Measurements from ENCODE around the gene POU2F2. TPM values are rescaled to one million over a fixed set of nuclear protein-coding genes. Genes with fewer than 3 reads are reported as not detected.

Gene POU2F2
- total RNA-seq, 1 experiment from 2014 or later, result 61.9 TPM

DNA sequence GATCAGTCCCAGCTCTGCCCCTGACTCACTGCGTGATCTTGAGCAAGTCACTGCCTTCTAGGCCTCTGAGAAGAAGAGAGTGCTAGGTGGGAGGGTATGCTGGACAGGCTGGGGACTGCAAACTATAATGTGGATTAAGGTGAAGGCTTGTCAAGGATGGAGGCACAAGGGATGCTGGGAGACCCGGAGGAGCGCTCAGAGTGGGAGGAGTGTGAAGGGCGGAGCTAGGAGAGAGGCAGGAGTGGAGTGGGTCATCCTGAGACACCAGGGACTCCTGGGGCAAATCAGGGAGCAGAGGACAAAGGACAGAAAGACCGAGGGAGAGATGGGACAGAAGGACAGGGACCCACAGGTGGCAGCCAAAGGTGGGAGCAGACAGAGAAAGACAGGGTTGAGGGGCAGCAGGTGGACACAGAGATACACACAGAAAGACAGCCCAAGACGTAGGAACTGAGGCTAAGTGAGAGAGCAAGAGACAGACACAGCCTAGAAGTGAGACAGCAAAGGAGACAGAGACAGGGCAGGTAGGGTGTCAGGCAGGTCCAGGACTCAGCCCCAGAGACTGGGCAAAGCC is 64.8 kb downstream of the POU2F2 start:
- H3K4me2 ChIP-seq (ENCODE audit: low read depth, low read length, poor library complexity, severe bottlenecking), result no peak overlapping the region
- no peak overlapping the region for H2AFZ ChIP-seq (ENCODE audit: low read length)
- H4K20me1 ChIP-seq (ENCODE audit: insufficient read depth, low read depth, low read length), result no peaks in the 10 kb centered on the region
- no peak for DNase-seq
- H3K9me2 ChIP-seq (replicated peaks; ENCODE audit: insufficient read depth, low read length), result no peaks in the 10 kb centered on the region
- H3K4me1 ChIP-seq (ENCODE audit: low read length), result no peaks in the 10 kb centered on the region
- no peaks in the 10 kb centered on the region for H3K36me3 ChIP-seq (ENCODE audit: insufficient read depth, low read length)
- H3K79me2 ChIP-seq (ENCODE audit: low read length), result no peaks in the 10 kb centered on the region
- H3K27ac ChIP-seq (ENCODE audit: low read length), result no peak overlapping the region
- no peaks in the 10 kb centered on the region for H3K9me3 ChIP-seq (ENCODE audit: low read length)
- H3K4me3 ChIP-seq (ENCODE audit: low read length), result no peak overlapping the region
- no peak overlapping the region for H3K9ac ChIP-seq (ENCODE audit: low read length)
- H3K27me3 ChIP-seq (ENCODE audit: low read length), result no peaks in the 10 kb centered on the region

DNA sequence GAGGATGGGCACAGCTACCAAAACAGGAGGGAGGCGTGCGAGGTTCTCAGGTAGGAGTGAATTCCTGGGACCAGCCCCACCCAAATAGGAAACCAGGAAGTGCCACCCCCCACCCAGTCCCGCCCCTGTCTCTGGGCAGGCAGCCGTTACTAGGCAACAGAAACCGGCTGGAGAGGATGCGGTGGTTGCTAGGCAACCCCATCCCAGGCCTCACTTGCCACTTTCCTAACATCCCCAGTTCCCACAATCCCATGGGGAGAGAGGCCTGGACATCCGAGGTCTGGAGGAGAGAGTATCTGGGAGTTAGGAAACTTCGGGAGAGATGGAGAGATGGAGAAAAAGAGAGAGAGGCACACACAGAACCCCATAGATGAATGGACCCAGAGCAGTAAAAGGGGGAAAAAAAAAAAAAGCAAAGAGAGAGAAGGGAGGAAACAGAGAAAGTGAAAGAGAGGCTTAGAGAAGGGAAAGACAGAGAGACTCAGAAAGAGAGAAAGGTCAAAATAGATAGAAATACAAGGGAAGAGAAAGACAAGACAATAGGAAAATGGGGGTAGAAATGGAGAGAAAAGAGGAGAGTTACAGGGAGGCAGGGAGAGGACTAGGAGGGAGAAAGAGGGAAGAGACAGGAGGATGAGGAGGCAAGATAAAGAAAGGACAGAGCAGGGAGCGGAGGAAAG is 66.0 kb downstream of the POU2F2 start:
- Histone ChIP-seq H3K27me3 (ENCODE audit: low read length) (no peaks in the 10 kb centered on the region), H3K36me3 (ENCODE audit: insufficient read depth, low read length) (no peaks in the 10 kb centered on the region), H3K4me2 (ENCODE audit: low read depth, low read length, poor library complexity, severe bottlenecking) (no peak overlapping the region), H3K4me3 (ENCODE audit: low read length) (no peak overlapping the region), H4K20me1 (ENCODE audit: insufficient read depth, low read depth, low read length) (no peaks in the 10 kb centered on the region), H3K79me2 (ENCODE audit: low read length) (no peaks in the 10 kb centered on the region), H3K9me2 (replicated peaks; ENCODE audit: insufficient read depth, low read length) (no peaks in the 10 kb centered on the region), H3K9ac (ENCODE audit: low read length) (no peak overlapping the region), H2AFZ (ENCODE audit: low read length) (no peak overlapping the region), H3K9me3 (ENCODE audit: low read length) (no peaks in the 10 kb centered on the region), H3K27ac (ENCODE audit: low read length) (no peak overlapping the region), H3K4me1 (ENCODE audit: low read length) (no peaks in the 10 kb centered on the region)
- DNase-seq, result peak; percentile 48

DNA sequence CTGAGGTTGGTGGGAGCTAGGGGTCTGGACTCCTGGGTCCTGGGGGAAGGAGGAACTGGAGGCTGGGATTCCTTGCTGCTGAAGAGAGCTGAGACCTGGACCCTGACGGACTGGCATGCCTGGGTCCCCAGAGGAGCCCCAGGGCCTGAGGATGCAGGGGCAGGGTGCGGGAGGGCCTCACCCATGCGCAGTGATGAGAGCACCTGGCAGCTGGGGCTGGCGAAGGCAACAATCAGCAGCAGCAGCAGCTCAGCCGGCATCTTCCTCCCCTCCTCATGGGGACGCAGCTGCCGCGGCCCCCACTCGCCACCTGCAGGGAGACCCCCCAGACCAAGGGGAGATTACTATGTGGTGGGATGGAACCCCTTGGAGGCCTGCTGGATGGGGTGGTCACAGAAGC is 66.7 kb downstream of the POU2F2 start:
- Histone ChIP-seq H3K79me2 (ENCODE audit: low read length) (no peaks in the 10 kb centered on the region), H3K36me3 (ENCODE audit: insufficient read depth, low read length) (no peaks in the 10 kb centered on the region), H3K9ac (ENCODE audit: low read length) (no peak overlapping the region)

DNA sequence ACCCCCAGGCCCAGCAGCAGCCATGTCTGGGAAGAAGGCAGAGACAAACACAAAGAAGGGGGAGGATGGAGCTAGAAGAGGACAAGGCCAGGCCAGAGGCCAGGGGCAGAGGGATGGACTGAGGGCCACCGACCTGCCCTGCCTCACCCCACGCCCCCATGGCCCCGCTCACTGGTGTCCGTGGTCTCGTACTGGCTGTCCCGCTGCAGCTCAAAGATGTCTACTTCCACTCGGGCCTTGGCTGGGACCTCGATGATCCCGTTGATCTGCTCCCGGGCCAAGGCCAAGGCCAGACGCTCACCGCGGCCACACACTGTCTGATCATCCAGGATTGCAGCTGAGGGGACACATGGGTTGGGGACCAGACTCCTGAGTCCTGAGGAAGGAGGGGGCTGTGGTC is 67.2 kb downstream of the POU2F2 start:
- no peaks in the 10 kb centered on the region for H3K27me3 ChIP-seq (ENCODE audit: low read length)
- H3K9me3 ChIP-seq (ENCODE audit: low read length), result no peaks in the 10 kb centered on the region
- no peak overlapping the region for H3K27ac ChIP-seq (ENCODE audit: low read length)
- no peak for DNase-seq
- no peak overlapping the region for H3K4me3 ChIP-seq (ENCODE audit: low read length)
- no peaks in the 10 kb centered on the region for H3K9me2 ChIP-seq (replicated peaks; ENCODE audit: insufficient read depth, low read length)
- H3K36me3 ChIP-seq (ENCODE audit: insufficient read depth, low read length), result no peaks in the 10 kb centered on the region
- H3K4me1 ChIP-seq (ENCODE audit: low read length), result no peaks in the 10 kb centered on the region
- H3K4me2 ChIP-seq (ENCODE audit: low read depth, low read length, poor library complexity, severe bottlenecking), result no peak overlapping the region
- no peak overlapping the region for H3K9ac ChIP-seq (ENCODE audit: low read length)
- no peaks in the 10 kb centered on the region for H3K79me2 ChIP-seq (ENCODE audit: low read length)
- no peaks in the 10 kb centered on the region for H4K20me1 ChIP-seq (ENCODE audit: insufficient read depth, low read depth, low read length)
- no peak overlapping the region for H2AFZ ChIP-seq (ENCODE audit: low read length)

More for the DNA sequence above, 66.7 kb downstream of the POU2F2 start:
- H3K27ac ChIP-seq (ENCODE audit: low read length), result no peak overlapping the region
- no peak overlapping the region for H3K4me3 ChIP-seq (ENCODE audit: low read length)
- H3K9me2 ChIP-seq (replicated peaks; ENCODE audit: insufficient read depth, low read length), result no peaks in the 10 kb centered on the region
- H3K9me3 ChIP-seq (ENCODE audit: low read length), result no peaks in the 10 kb centered on the region
- H4K20me1 ChIP-seq (ENCODE audit: insufficient read depth, low read depth, low read length), result no peaks in the 10 kb centered on the region
- no peak overlapping the region for H3K4me2 ChIP-seq (ENCODE audit: low read depth, low read length, poor library complexity, severe bottlenecking)
- no peak for DNase-seq
- no peak overlapping the region for H2AFZ ChIP-seq (ENCODE audit: low read length)
- no peaks in the 10 kb centered on the region for H3K4me1 ChIP-seq (ENCODE audit: low read length)
- H3K27me3 ChIP-seq (ENCODE audit: low read length), result no peaks in the 10 kb centered on the region

GRCh38 chr19:42064432-42064831 is 67.8 kb downstream of the POU2F2 start:
- no peaks in the 10 kb centered on the region for H3K4me1 ChIP-seq (ENCODE audit: low read length)

DNA sequence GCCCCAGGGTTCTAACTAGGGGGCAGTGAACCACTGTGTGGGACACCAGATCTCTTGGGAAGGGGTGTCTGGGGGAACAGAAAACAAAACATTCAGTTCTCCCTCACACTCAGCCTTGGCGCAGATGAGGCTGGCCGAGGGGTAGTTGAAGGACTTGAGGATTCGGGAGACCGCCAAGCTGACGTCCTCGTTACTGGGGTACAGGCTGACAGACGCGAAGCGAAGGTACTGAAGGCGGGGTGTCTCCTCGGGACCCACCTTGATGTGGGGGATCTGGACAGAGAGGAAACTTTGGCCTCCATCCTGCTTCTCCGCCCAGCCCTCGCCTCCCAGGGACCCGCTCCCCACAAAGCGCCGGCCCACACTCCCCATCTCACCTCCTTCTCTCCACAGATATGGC is 69.9 kb downstream of the POU2F2 start:
- Histone ChIP-seq H3K9me2 (replicated peaks; ENCODE audit: insufficient read depth, low read length) (no peaks in the 10 kb centered on the region), H3K9me3 (ENCODE audit: low read length) (no peaks in the 10 kb centered on the region), H4K20me1 (ENCODE audit: insufficient read depth, low read depth, low read length) (no peaks in the 10 kb centered on the region), H3K27me3 (ENCODE audit: low read length) (no peaks in the 10 kb centered on the region), H3K4me1 (ENCODE audit: low read length) (no peaks in the 10 kb centered on the region), H3K79me2 (ENCODE audit: low read length) (no peaks in the 10 kb centered on the region), H3K36me3 (ENCODE audit: insufficient read depth, low read length) (no peaks in the 10 kb centered on the region), H3K27ac (ENCODE audit: low read length) (no peak overlapping the region), H3K4me3 (ENCODE audit: low read length) (no peak overlapping the region), H2AFZ (ENCODE audit: low read length) (no peak overlapping the region), H3K9ac (ENCODE audit: low read length) (no peak overlapping the region), H3K4me2 (ENCODE audit: low read depth, low read length, poor library complexity, severe bottlenecking) (no peak overlapping the region)
- no peak for DNase-seq

More at GRCh38 chr19:42064432-42064831, 67.8 kb downstream of the POU2F2 start:
- no peaks in the 10 kb centered on the region for H3K27me3 ChIP-seq (ENCODE audit: low read length)
- no peaks in the 10 kb centered on the region for H3K79me2 ChIP-seq (ENCODE audit: low read length)
- no peak overlapping the region for H3K9ac ChIP-seq (ENCODE audit: low read length)
- no peaks in the 10 kb centered on the region for H3K9me3 ChIP-seq (ENCODE audit: low read length)
- H3K36me3 ChIP-seq (ENCODE audit: insufficient read depth, low read length), result no peaks in the 10 kb centered on the region
- no peak for DNase-seq
- no peak overlapping the region for H3K4me3 ChIP-seq (ENCODE audit: low read length)
- H4K20me1 ChIP-seq (ENCODE audit: insufficient read depth, low read depth, low read length), result no peaks in the 10 kb centered on the region
- H3K4me2 ChIP-seq (ENCODE audit: low read depth, low read length, poor library complexity, severe bottlenecking), result no peak overlapping the region
- no peak overlapping the region for H3K27ac ChIP-seq (ENCODE audit: low read length)
- H2AFZ ChIP-seq (ENCODE audit: low read length), result no peak overlapping the region
- H3K9me2 ChIP-seq (replicated peaks; ENCODE audit: insufficient read depth, low read length), result no peaks in the 10 kb centered on the region

GRCh38 chr19:42060117-42060516 is 72.1 kb downstream of the POU2F2 start:
- H3K79me2 ChIP-seq (ENCODE audit: low read length), result no peaks in the 10 kb centered on the region

DNA sequence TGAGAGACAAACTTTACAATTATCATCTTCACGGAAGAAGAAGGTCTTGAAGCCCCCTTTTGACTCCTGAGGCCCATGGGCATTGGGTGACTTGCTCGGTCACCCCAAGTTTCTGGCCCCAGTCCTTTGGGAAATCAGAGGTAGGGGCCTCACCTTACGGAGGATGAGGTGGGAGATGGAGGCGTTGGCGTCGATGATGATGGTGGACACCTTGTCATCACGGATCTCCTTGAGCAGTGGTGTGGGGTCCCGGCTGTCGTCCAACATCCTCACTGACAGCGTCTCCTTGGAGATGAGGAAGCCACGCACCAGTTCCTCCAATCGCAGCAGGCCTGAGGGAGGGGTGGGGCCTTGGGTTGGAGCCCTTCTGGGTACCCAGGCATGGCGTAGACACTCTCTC is 73.0 kb downstream of the POU2F2 start:
- H3K9me3 ChIP-seq (ENCODE audit: low read length), result no peaks in the 10 kb centered on the region
- no peak for DNase-seq
- no peak overlapping the region for H2AFZ ChIP-seq (ENCODE audit: low read length)
- no peak overlapping the region for H3K4me3 ChIP-seq (ENCODE audit: low read length)
- no peaks in the 10 kb centered on the region for H3K36me3 ChIP-seq (ENCODE audit: insufficient read depth, low read length)
- H3K9me2 ChIP-seq (replicated peaks; ENCODE audit: insufficient read depth, low read length), result no peaks in the 10 kb centered on the region
- H3K79me2 ChIP-seq (ENCODE audit: low read length), result no peaks in the 10 kb centered on the region
- no peak overlapping the region for H3K27ac ChIP-seq (ENCODE audit: low read length)
- no peaks in the 10 kb centered on the region for H3K27me3 ChIP-seq (ENCODE audit: low read length)
- no peaks in the 10 kb centered on the region for H4K20me1 ChIP-seq (ENCODE audit: insufficient read depth, low read depth, low read length)
- no peak overlapping the region for H3K4me2 ChIP-seq (ENCODE audit: low read depth, low read length, poor library complexity, severe bottlenecking)
- H3K9ac ChIP-seq (ENCODE audit: low read length), result no peak overlapping the region
- H3K4me1 ChIP-seq (ENCODE audit: low read length), result no peaks in the 10 kb centered on the region

More at GRCh38 chr19:42060117-42060516, 72.1 kb downstream of the POU2F2 start:
- H4K20me1 ChIP-seq (ENCODE audit: insufficient read depth, low read depth, low read length), result no peaks in the 10 kb centered on the region
- H3K36me3 ChIP-seq (ENCODE audit: insufficient read depth, low read length), result no peaks in the 10 kb centered on the region
- H3K27me3 ChIP-seq (ENCODE audit: low read length), result no peaks in the 10 kb centered on the region
- no peak overlapping the region for H3K4me3 ChIP-seq (ENCODE audit: low read length)
- no peak overlapping the region for H3K27ac ChIP-seq (ENCODE audit: low read length)
- H3K4me1 ChIP-seq (ENCODE audit: low read length), result no peaks in the 10 kb centered on the region
- H3K9me3 ChIP-seq (ENCODE audit: low read length), result no peaks in the 10 kb centered on the region
- H2AFZ ChIP-seq (ENCODE audit: low read length), result no peak overlapping the region
- H3K9me2 ChIP-seq (replicated peaks; ENCODE audit: insufficient read depth, low read length), result no peaks in the 10 kb centered on the region
- no peak overlapping the region for H3K4me2 ChIP-seq (ENCODE audit: low read depth, low read length, poor library complexity, severe bottlenecking)
- DNase-seq, result no peak
- no peak overlapping the region for H3K9ac ChIP-seq (ENCODE audit: low read length)

All from Karpas-422 (cell line).